ENCODE measurements around the gene ACAP2.

The ACAP2 gene

DNA sequence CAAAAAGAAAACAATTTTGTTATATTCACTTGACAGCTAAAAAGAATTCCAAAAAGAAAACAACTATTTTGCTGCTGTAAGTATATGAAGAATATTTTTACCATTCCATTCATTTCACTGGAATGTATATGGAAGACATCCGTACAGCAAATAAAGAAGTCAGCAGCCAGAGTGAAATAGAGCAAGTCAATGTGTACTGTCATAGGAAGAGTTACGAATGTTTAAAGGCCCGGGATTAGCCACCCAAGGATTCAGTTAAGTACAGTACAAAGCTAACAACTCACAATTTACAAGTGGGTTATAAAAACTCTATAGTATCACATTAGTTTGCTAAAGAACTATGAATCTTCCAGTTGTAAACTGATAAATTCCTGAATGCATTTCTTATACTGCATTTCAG is 157.4 kb downstream of the ACAP2 start:
- no peak for DNase-seq

DNA sequence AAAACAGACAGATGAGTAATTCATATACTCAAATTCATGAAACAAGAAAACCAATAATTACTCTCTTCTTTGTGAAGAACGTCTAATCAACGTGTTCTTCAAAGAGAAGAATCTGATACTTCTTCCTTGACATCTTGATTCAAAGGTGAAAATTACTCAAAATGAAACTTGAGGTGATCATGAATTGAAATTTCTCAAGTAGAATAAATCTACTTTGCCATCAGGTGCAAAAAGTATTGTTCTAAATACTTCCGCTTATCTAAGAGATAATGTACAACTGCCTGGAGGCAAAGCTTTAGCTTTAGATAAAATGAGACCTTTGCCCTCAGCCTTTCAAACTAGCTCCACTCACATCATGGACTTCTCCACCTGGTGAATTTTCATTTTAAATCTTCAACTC is 158.0 kb downstream of the ACAP2 start:
- no peak for DNase-seq

GRCh38 chr3:195282961-195283360 is 159.9 kb downstream of the ACAP2 start:
- DNase-seq: no peak

GRCh38 chr3:195274259-195274966 is 168.4 kb downstream of the ACAP2 start:
- DNase-seq: no peak

DNA sequence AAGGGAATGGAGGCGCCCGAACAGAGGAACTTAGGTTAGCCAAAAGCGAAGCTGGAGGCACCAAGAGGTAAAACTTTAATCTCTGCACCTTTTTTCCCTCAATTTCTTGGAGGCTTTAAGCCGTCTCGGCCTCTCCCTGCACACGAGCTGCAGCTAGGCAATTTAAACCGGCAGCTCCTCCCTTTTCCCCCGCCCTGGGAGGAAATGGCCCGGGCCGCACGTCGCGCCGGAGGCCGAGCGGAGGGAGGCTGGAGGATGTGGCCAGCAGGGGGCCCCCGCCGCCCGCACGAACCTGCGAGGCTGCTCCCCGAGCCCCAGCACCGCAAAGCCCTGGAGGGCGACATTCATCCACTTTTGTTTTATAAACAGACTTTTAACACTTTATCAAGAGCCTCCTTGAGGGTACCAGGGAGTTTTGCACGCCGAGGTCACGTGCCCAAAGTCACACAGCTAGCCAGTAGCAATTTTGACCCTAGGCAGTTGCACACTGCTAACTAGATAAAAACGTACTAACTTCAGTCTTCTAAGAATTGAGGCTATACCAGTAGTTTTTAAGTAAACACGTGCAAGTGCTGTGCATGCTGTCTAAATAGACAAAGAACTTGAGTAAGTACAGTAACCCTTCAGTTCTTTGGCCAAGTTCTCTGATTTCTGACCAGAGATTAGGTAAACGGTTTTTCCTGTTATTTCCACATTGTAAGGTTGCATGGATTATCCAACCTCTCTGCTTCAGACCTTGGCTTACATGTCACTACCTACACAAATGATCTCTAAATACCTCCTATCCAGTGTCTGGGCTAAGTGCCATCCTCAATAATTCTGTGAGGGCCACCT is 171.2 kb downstream of the ACAP2 start:
- DNase-seq: peak; percentile 81

DNA sequence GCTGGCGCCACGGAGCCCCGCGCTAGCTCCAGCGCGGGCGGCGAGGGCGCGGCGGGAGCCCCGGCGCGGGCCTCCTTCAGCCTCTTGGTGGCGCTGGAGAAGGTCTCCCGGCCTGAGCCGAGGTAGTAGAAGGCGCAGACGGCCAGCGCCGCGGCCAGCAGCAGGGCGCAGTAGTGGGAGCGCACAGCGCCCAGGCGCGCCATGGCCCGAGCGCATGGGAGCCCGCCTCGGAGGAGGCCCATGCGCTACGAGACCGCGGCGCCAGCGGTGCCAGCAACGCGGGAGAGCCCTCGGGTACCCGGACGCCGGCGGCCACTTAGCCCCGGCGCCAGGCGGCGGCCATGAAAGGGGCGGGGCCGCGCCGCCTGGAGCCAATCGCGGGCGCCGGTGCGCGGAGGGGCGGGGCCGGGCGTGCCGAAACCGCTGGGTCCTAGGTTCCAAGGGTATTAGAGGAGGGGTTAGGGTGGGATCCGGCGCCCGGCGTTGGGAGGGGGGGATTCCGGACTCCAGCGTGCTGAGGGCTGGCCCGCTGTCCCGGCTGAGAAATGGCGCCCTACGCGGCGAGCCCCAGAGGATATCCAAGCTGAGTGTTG is 171.9 kb downstream of the ACAP2 start, which contains the start of gene XXYLT1:
XXYLT1 (minus strand) TSS at position 343 of the 593 bp plus-strand sequence; CDS start at position 242, 101 bp downstream.
- DNase-seq: peak; percentile 79

- peak; percentile 58 for DNase-seq
These were observed 172.6 kb downstream of the ACAP2 start for GRCh38 chr3:195270079-195270816.

- no peak for DNase-seq
These were observed 173.3 kb downstream of the ACAP2 start for GRCh38 chr3:195269375-195270078.

- no peak for DNase-seq
These were observed 174.1 kb downstream of the ACAP2 start for GRCh38 chr3:195268576-195269309.

DNA sequence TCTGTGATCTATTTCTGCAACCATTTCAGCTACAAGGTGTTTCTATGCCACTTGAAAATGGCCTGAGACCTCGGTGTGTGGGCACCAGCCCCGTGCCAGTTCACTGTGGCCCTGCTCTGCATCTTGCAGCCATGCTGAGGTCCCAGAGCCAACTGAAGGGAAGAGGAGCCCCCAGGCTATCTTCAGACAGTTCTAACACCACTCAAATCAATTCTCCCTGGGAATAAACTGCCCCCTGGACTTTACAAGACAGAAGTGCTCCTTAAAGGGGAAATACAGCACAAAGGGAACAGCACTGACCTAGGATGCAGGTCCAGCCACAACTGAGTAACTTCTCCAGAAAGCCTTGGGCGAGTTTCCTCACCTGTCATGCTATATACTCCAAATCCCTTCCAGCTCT is 175.7 kb downstream of the ACAP2 start:
- DNase-seq: no peak

- DNase-seq: no peak
These were observed 176.4 kb downstream of the ACAP2 start for GRCh38 chr3:195266428-195266827.

DNA sequence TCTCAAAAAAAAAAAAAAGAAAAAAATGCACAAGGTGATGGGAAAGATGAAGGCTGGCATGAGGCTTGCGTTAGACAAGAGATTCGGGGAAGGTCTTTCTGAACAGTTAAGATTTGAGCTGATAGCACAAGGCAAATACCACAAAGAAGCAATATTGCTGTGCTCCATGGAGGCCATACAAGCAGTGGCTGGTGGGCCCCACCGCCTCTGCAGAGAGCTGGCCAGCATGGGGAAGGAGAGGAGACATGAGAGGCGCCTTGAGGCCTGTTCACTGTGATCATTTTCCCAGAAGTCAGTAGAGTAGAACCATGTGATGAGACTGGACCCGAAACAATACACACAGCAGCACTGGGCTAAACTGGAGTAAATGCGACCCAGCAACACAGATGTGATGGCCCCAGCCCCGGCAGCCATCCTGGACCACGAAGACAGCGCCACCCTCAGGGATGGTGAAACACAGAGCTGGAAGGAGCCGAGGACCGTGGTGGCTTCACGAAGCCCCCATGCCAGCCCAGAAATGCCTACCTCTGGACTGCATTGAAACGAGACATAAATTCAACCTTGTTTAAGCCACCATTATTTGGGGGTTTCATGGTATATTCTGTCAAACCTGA is 177.3 kb downstream of the ACAP2 start:
- no peak for DNase-seq

- DNase-seq: no peak
These were observed 178.8 kb downstream of the ACAP2 start for GRCh38 chr3:195263925-195264600.

DNA sequence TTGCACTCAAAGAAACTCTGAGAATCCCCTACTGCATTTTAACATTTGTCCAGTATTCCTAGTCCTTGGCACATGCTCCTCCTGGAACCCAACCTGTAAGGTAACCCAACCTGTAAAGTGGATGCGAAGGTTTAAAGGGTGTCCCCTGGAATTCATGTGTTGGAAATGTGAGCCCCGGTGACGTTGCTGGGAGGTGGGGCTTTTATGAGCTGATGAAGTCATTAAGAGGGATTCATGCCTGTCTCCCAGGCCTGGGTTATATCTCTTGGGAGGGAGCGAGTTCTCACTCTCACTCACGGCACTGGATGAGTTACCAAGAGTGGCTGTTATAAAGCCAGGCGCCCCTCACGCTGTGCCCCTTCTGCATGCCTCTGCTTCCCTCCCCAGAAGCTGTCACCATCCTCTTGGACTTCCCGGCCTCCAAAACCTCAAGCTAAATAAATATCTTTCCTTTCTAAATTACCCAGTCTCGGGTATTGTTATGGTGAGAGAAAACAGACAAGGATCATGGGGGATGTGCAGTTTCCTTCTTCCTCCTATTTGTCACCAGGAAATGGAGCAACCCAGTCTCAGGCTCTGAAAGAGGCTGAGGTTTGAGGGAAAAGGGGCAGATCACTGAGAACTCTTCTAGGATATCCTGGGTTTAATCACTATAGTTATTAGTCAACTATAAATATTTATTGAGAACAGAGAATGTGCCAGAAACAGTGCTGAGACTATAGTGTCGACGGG is 179.5 kb downstream of the ACAP2 start:
- no peak for DNase-seq

- DNase-seq: no peak
These were observed 180.9 kb downstream of the ACAP2 start for GRCh38 chr3:195261925-195262324.

DNA sequence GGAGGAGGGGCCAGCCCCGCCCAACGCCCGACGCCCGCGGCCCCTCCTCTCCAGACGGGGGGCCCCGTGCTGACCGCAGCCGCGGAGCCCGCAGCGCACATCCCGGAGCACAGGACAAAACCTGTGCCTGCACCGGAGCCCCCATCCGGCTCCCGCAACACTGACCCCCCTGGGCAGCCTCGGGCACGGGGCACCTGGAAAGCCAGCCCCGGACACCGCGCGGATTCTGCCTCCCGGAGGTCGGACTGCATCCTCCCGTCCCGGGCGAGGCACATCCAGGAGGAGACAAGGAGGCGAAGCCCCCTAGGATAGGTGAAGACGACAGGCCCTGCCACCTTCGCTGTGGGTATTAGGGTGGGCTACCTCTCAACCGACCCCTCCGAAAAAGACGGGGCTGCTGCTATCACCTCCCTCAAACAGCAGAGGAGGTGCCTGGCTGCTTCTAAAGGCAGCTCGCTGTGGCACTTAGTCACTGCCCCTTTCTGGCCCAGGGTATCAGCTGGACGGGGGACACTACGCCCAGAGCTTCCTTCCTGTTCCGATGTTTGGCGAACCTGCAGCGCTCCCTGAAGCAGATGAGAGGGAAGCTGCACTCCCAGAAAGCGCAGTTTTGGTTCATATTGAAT is 182.4 kb downstream of the ACAP2 start:
- peak; percentile 78 for DNase-seq

DNA sequence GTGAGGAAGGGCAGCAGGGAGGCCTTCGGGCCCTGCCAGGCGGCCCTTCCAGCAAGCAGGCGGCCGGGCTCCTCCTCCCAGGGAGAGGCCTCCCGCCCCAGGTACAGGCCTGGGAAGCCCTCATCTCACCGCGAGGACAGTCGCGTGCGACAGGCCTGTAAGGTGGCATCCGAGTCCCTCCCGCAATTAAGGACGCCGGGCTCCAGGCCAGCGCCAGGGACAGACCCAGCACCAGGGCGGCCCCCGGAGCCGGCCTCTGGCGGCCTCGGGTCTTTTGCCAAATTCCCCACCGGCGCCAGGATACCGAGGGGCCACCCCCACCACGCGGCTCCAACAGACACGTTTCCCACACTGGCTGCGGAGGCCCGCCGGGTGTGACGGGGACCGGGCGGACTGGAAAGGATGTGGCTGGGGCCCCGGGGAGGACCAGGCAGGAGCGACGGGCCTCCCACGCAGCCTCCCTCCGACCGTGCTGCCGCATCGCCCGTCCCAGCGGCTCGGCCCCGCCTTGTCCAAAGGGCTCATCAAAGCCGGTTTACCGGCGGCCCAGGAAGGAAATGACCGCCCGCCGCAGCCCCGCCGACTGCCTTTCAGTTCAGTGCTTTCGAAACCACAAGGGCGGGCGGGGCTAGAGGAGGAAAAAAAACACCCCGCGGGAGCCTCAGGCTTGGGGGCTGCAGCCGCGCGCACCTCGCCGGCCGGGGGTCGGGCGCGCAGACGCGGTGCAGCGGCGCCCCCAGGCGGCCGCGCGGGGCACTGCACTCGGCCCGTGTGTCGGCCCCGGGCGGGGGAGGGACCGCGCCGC is 183.1 kb downstream of the ACAP2 start:
- peak; percentile 78 for DNase-seq

GRCh38 chr3:195259154-195259474 is 183.7 kb downstream of the ACAP2 start:
- DNase-seq: no peak

All from NCI-H510A treated with DMSO at 0.1 percent for 48 hours (cell line).